HEK293 (cell line): ENCODE measurements around the gene PCBD1.

ENCODE experiments used
- CTCF ChIA-PET: fragments of 350-600 bp; formaldehyde crosslinking; extraction: SDS; loops from one replicate; lab custom pipeline; 2021; ENCODE audit warnings: antibody characterized with exemption; lab: Yijun Ruan, JAX
- POLR2A ChIA-PET: fragments of 300-600 bp; formaldehyde crosslinking; extraction: SDS; loops from one replicate; lab custom pipeline; 2020; ENCODE audit warnings: antibody characterized with exemption, inconsistent platforms; lab: Yijun Ruan, JAX
- H3K27ac ChIP-seq: fragments of 200-500 bp; sonication (Bioruptor generic); 2 replicates; pipeline ENCODE4 v1.5.1; 2014; ENCODE audit warnings: low read depth, low read length, control low read depth, inconsistent platforms; ENCODE audit errors: extremely low read depth
- H3K36me3 ChIP-seq, 2 experiments: fragments of 200-500 bp in 1 of 2; sonication (Bioruptor generic) in 1 of 2; 1 replicate in 1 of 2; 2 replicates in 1 of 2; pipeline ENCODE4 v1.5.1; 2014 to 2017; ENCODE audit warnings: inconsistent platforms in 2 of 2, low read length in 2 of 2; ENCODE audit not compliant: control insufficient read depth in 2 of 2, insufficient read depth in 1 of 2
- H3K4me1 ChIP-seq: fragments of 200-500 bp; sonication (Bioruptor generic); 2 replicates; pipeline ENCODE4 v1.5.1; 2014; ENCODE audit warnings: mild to moderate bottlenecking, low read length, inconsistent platforms; ENCODE audit not compliant: control insufficient read depth, insufficient read depth
- H3K4me3 ChIP-seq: 2 replicates; pipeline ENCODE4 v1.5.1; 2011; ENCODE audit warnings: low read depth, mild to moderate bottlenecking, control low read depth, low read length, moderate library complexity
- H3K9me3 ChIP-seq: fragments of 200-500 bp; sonication (Bioruptor generic); 2 replicates; pipeline ENCODE4 v1.5.1; 2014; ENCODE audit warnings: low read depth, low read length, inconsistent platforms; ENCODE audit not compliant: control insufficient read depth, insufficient read depth
- IKZF3 ChIP-seq: fragments of 450-650 bp; IDR thresholded peaks from 2 replicates; pipeline ENCODE4 v1.5.0; 2018; ENCODE audit warnings: missing biosample characterization, mild to moderate bottlenecking, missing genetic modification characterization, moderate library complexity
- OVOL3 ChIP-seq: fragments of 450-650 bp; formaldehyde crosslinking; IDR thresholded peaks from 2 replicates; pipeline ENCODE4 v1.5.1; 2016; ENCODE audit warnings: missing biosample characterization, missing genetic modification characterization
- REPIN1 ChIP-seq: fragments of 450-650 bp; formaldehyde crosslinking; IDR thresholded peaks from 2 replicates; pipeline ENCODE4 v1.5.1; 2017; ENCODE audit warnings: missing biosample characterization, missing genetic modification characterization, low read depth
- SALL2 ChIP-seq: fragments of 450-650 bp; formaldehyde crosslinking; IDR thresholded peaks from 2 replicates; pipeline ENCODE4 v1.5.0; 2017; ENCODE audit warnings: missing biosample characterization, mild to moderate bottlenecking, missing genetic modification characterization, borderline replicate concordance
- SP3 ChIP-seq: fragments of 450-650 bp; formaldehyde crosslinking; IDR thresholded peaks from 2 replicates; pipeline ENCODE4 v1.5.1; 2016; ENCODE audit warnings: missing biosample characterization, missing genetic modification characterization
- TCF7L2 ChIP-seq: IDR thresholded peaks from 2 replicates; pipeline ENCODE4 v1.6.1; 2011; ENCODE audit warnings: low read depth, mild to moderate bottlenecking, inconsistent platforms, low read length, moderate library complexity, borderline replicate concordance
- ZBTB21 ChIP-seq: fragments of 450-650 bp; formaldehyde crosslinking; IDR thresholded peaks from 2 replicates; pipeline ENCODE4 v1.5.1; 2017; ENCODE audit warnings: missing biosample characterization, missing genetic modification characterization
- ZFHX2 ChIP-seq: fragments of 450-650 bp; formaldehyde crosslinking; conservative IDR thresholded peaks from 2 replicates; pipeline ENCODE4 v1.5.1; 2016; ENCODE audit warnings: missing biosample characterization, missing genetic modification characterization
- ZFP37 ChIP-seq: fragments of 450-650 bp; formaldehyde crosslinking; IDR thresholded peaks from 2 replicates; pipeline ENCODE4 v1.5.1; 2016; ENCODE audit warnings: missing biosample characterization, missing genetic modification characterization
- ZIC2 ChIP-seq: fragments of 450-650 bp; formaldehyde crosslinking; IDR thresholded peaks from 2 replicates; pipeline ENCODE4 v1.5.1; 2016; ENCODE audit warnings: missing biosample characterization, missing genetic modification characterization
- ZNF132 ChIP-seq: fragments of 450-650 bp; formaldehyde crosslinking; IDR thresholded peaks from 2 replicates; pipeline ENCODE4 v1.5.1; 2017; ENCODE audit warnings: missing biosample characterization, missing genetic modification characterization, borderline replicate concordance
- ZNF138 ChIP-seq: fragments of 450-650 bp; formaldehyde crosslinking; IDR thresholded peaks from 2 replicates; pipeline ENCODE4 v1.5.1; 2016; ENCODE audit warnings: missing biosample characterization, missing genetic modification characterization, borderline replicate concordance
- ZNF223 ChIP-seq: fragments of 450-650 bp; formaldehyde crosslinking; IDR thresholded peaks from 2 replicates; pipeline ENCODE4 v1.5.1; 2016; ENCODE audit warnings: missing biosample characterization, missing genetic modification characterization
- ZNF239 ChIP-seq: fragments of 450-650 bp; formaldehyde crosslinking; IDR thresholded peaks from 2 replicates; pipeline ENCODE4 v1.5.1; 2016; ENCODE audit warnings: missing biosample characterization, missing genetic modification characterization
- ZNF350 ChIP-seq: fragments of 450-650 bp; formaldehyde crosslinking; IDR thresholded peaks from 2 replicates; pipeline ENCODE4 v1.5.0; 2017; ENCODE audit warnings: missing biosample characterization, mild to moderate bottlenecking, missing genetic modification characterization
- ZNF366 ChIP-seq: fragments of 450-650 bp; formaldehyde crosslinking; conservative IDR thresholded peaks from 2 replicates; pipeline ENCODE4 v1.5.1; 2016; ENCODE audit warnings: missing biosample characterization, missing genetic modification characterization
- ZNF391 ChIP-seq: fragments of 450-650 bp; formaldehyde crosslinking; IDR thresholded peaks from 2 replicates; pipeline ENCODE4 v1.5.1; 2016; ENCODE audit warnings: low read depth, missing biosample characterization, missing genetic modification characterization, borderline replicate concordance
- ZNF426 ChIP-seq: fragments of 450-650 bp; formaldehyde crosslinking; IDR thresholded peaks from 2 replicates; pipeline ENCODE4 v1.5.1; 2017; ENCODE audit warnings: missing biosample characterization, missing genetic modification characterization, mild to moderate bottlenecking, inconsistent platforms, moderate library complexity
- ZNF530 ChIP-seq: fragments of 450-650 bp; formaldehyde crosslinking; IDR thresholded peaks from 2 replicates; pipeline ENCODE4 v1.5.1; 2016; ENCODE audit warnings: low read depth, missing biosample characterization, missing genetic modification characterization
- ZNF544 ChIP-seq: fragments of 450-650 bp; formaldehyde crosslinking; IDR thresholded peaks from 2 replicates; pipeline ENCODE4 v1.5.0; 2017; ENCODE audit warnings: missing biosample characterization, missing genetic modification characterization
- ZNF555 ChIP-seq: fragments of 450-650 bp; formaldehyde crosslinking; conservative IDR thresholded peaks from 2 replicates; pipeline ENCODE4 v1.5.1; 2017; ENCODE audit warnings: missing biosample characterization, mild to moderate bottlenecking, missing genetic modification characterization, inconsistent platforms
- ZNF610 ChIP-seq: fragments of 450-650 bp; formaldehyde crosslinking; IDR thresholded peaks from 2 replicates; pipeline ENCODE4 v1.5.1; 2016; ENCODE audit warnings: missing biosample characterization, missing genetic modification characterization, borderline replicate concordance
- ZNF76 ChIP-seq: fragments of 450-650 bp; formaldehyde crosslinking; IDR thresholded peaks from 2 replicates; pipeline ENCODE4; 2016; ENCODE audit warnings: low read depth, missing biosample characterization, missing genetic modification characterization, borderline replicate concordance
- ZNF791 ChIP-seq: fragments of 450-650 bp; formaldehyde crosslinking; IDR thresholded peaks from 2 replicates; pipeline ENCODE4 v1.5.1; 2016; ENCODE audit warnings: missing biosample characterization, missing genetic modification characterization
- ZNF830 ChIP-seq: fragments of 450-650 bp; IDR thresholded peaks from 2 replicates; pipeline ENCODE4 v1.5.0; 2018; ENCODE audit warnings: missing biosample characterization, missing genetic modification characterization, low read depth, mild to moderate bottlenecking, moderate library complexity
- ZNF843 ChIP-seq: fragments of 450-650 bp; formaldehyde crosslinking; IDR thresholded peaks from 2 replicates; pipeline ENCODE4 v1.5.1; 2016; ENCODE audit warnings: missing biosample characterization, missing genetic modification characterization
- TF ChIP-seq, protein P1 (sequence below): fragments of 450-650 bp; formaldehyde crosslinking; IDR thresholded peaks from 2 replicates; pipeline ENCODE4 v1.5.1; 2016; ENCODE audit warnings: missing biosample characterization, missing genetic modification characterization
- TF ChIP-seq, protein P2 (sequence below): fragments of 450-650 bp; formaldehyde crosslinking; IDR thresholded peaks from 2 replicates; pipeline ENCODE4 v1.5.1; 2017; ENCODE audit warnings: missing biosample characterization, missing genetic modification characterization
- TF ChIP-seq, protein P3 (sequence below): fragments of 450-650 bp; formaldehyde crosslinking; IDR thresholded peaks from 2 replicates; pipeline ENCODE4 v1.5.1; 2016; ENCODE audit warnings: missing biosample characterization, missing genetic modification characterization

Gene PCBD1

DNA sequence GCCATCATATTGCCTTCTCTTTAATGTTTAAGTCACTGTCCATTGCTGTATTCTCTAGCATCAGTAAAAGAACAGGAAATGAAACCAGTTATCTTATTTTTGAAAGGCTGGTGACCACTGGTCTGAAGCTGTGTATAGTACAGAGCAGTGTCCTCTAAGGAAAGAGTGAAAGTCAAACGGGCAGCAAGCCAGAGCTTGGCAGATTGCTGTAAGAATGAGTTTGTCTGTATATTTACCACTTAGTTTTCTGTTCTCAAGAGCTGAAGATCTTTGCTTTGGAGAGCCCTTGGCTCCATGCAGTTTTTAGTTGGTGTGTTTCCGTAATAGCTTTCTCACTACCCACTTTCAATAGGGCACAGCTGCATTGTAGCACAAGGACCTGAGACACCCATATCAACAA is 31.9 kb downstream of the PCBD1 start:
- no peaks in the 10 kb centered on the region for H3K9me3 ChIP-seq
- H3K27ac ChIP-seq = no peak overlapping the region
- ChIA-PET POLR2A (interaction anchor here (0.6 kb wide), 1 partner anchor 31 kb away, joined by 4 read pairs; no protein-coding TSS in a partner anchor), CTCF (no interaction called here)
- TF ChIP-seq ZNF239 (no peak), IKZF3 (tag by site-specific recombination) (no peak), ZNF138 (tag by site-specific recombination) (no peak), ZBTB21 (tag by site-specific recombination) (no peak), ZNF426 (tag by site-specific recombination) (no peak), SALL2 (tag by site-specific recombination) (no peak), ZNF366 (tag by site-specific recombination) (no peak), ZNF350 (tag by site-specific recombination) (no peak), ZNF555 (no peak), OVOL3 (no peak)
- TF ChIP-seq, protein P1, sequence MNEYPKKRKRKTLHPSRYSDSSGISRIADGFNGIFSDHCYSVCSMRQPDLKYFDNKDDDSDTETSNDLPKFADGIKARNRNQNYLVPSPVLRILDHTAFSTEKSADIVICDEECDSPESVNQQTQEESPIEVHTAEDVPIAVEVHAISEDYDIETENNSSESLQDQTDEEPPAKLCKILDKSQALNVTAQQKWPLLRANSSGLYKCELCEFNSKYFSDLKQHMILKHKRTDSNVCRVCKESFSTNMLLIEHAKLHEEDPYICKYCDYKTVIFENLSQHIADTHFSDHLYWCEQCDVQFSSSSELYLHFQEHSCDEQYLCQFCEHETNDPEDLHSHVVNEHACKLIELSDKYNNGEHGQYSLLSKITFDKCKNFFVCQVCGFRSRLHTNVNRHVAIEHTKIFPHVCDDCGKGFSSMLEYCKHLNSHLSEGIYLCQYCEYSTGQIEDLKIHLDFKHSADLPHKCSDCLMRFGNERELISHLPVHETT = no peak
- TF ChIP-seq, protein P2, sequence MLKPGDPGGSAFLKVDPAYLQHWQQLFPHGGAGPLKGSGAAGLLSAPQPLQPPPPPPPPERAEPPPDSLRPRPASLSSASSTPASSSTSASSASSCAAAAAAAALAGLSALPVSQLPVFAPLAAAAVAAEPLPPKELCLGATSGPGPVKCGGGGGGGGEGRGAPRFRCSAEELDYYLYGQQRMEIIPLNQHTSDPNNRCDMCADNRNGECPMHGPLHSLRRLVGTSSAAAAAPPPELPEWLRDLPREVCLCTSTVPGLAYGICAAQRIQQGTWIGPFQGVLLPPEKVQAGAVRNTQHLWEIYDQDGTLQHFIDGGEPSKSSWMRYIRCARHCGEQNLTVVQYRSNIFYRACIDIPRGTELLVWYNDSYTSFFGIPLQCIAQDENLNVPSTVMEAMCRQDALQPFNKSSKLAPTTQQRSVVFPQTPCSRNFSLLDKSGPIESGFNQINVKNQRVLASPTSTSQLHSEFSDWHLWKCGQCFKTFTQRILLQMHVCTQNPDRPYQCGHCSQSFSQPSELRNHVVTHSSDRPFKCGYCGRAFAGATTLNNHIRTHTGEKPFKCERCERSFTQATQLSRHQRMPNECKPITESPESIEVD (tag by site-specific recombination) = no peak
- TF ChIP-seq, all 188 proteins: peak for 0
- H3K4me3 ChIP-seq = no peak overlapping the region
- H3K4me1 ChIP-seq = no peaks in the 10 kb centered on the region
- peaks cover 31 to 83% of the 10 kb centered on the region in 2 experiments for H3K36me3 ChIP-seq

DNA sequence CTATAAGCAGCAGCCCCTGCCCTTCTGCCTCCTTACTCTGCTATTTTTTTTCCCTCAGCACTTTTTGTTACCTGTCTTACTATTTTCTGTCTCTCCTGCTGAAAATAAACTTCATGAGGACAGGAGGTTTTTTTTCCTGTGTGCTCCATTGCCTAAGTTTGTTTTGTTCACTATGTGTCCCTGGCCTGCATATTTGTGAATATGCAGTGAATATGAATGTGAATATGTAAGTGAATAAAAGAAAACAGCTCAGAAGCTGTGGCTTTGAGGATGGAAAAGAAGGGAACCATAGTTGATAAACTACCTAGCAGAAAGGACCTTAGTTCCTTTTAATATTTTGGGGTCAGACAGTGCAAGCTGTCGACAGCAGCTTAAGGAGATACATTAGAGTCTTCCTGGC is 34.9 kb downstream of the PCBD1 start:
- ChIA-PET CTCF (interaction anchor here (0.6 to 2.3 kb wide), 2 partner anchors 27 to 95 kb away, joined by 3 to 8 read pairs; no protein-coding TSS in a partner anchor), POLR2A (interaction anchor here (0.7 kb wide), 1 partner anchor 19 kb away, joined by 3 read pairs; no protein-coding TSS in a partner anchor)
- Histone ChIP-seq H3K27ac (no peak overlapping the region), H3K36me3 (peaks cover 21 to 65% of the 10 kb centered on the region in 2 experiments), H3K9me3 (no peaks in the 10 kb centered on the region), H3K4me1 (no peaks in the 10 kb centered on the region), H3K4me3 (no peak overlapping the region)
- TF ChIP-seq ZFHX2 (no peak), ZIC2 (tag by site-specific recombination) (no peak), ZNF76 (tag by site-specific recombination) (no peak), ZNF132 (tag by site-specific recombination) (no peak), ZNF544 (tag by site-specific recombination) (no peak), ZNF610 (tag by site-specific recombination) (no peak), SP3 (tag by site-specific recombination) (no peak), ZNF791 (tag by site-specific recombination) (no peak), ZNF530 (no peak), ZNF391 (tag by site-specific recombination) (no peak), ZNF223 (tag by site-specific recombination) (no peak), ZNF830 (tag by site-specific recombination) (no peak), ZNF843 (tag by site-specific recombination) (no peak), ZFP37 (tag by site-specific recombination) (no peak), REPIN1 (tag by site-specific recombination) (no peak), TCF7L2 (no peak)
- TF ChIP-seq, protein P3, sequence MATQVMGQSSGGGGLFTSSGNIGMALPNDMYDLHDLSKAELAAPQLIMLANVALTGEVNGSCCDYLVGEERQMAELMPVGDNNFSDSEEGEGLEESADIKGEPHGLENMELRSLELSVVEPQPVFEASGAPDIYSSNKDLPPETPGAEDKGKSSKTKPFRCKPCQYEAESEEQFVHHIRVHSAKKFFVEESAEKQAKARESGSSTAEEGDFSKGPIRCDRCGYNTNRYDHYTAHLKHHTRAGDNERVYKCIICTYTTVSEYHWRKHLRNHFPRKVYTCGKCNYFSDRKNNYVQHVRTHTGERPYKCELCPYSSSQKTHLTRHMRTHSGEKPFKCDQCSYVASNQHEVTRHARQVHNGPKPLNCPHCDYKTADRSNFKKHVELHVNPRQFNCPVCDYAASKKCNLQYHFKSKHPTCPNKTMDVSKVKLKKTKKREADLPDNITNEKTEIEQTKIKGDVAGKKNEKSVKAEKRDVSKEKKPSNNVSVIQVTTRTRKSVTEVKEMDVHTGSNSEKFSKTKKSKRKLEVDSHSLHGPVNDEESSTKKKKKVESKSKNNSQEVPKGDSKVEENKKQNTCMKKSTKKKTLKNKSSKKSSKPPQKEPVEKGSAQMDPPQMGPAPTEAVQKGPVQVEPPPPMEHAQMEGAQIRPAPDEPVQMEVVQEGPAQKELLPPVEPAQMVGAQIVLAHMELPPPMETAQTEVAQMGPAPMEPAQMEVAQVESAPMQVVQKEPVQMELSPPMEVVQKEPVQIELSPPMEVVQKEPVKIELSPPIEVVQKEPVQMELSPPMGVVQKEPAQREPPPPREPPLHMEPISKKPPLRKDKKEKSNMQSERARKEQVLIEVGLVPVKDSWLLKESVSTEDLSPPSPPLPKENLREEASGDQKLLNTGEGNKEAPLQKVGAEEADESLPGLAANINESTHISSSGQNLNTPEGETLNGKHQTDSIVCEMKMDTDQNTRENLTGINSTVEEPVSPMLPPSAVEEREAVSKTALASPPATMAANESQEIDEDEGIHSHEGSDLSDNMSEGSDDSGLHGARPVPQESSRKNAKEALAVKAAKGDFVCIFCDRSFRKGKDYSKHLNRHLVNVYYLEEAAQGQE (tag by site-specific recombination) = no peak
- TF ChIP-seq, protein P1 = no peak
